ENCODE data around the gene TRPC1. TPM values are rescaled to one million over a fixed set of nuclear protein-coding genes. Genes with fewer than 3 reads are reported as not detected.

The TRPC1 gene
- total RNA-seq, 1 donor from 2014 or later = 19.2 TPM

GRCh38 chr3:142782616-142783015 is 58.8 kb downstream of the TRPC1 start:
- H4K20me1 ChIP-seq (ENCODE audit: insufficient read depth, low read length) = no peaks in the 10 kb centered on the region
- H2AFZ ChIP-seq (ENCODE audit: low read depth, low read length) = no peak overlapping the region
- DNase-seq (ENCODE audit: low read depth) (no peak), FAIRE-seq (no peak)
- Mint-ChIP-seq H3K9me3 (ENCODE audit: unreplicated experiment) (no peaks in the 10 kb centered on the region), H3K36me3 (ENCODE audit: low read depth, unreplicated experiment) (peaks cover 8% of the 10 kb centered on the region), H3K27me3 (ENCODE audit: low read depth, unreplicated experiment) (no peaks in the 10 kb centered on the region), H3K4me3 (ENCODE audit: unreplicated experiment) (no peak overlapping the region), H3K27ac (ENCODE audit: unreplicated experiment) (no peak overlapping the region), H3K4me1 (ENCODE audit: low read depth, unreplicated experiment) (peaks cover 2% of the 10 kb centered on the region)
- H3K36me3 ChIP-seq (ENCODE audit: insufficient read depth, low read length) = no peaks in the 10 kb centered on the region
- TF ChIP-seq CTCF (IDR thresholded peaks at IDR 0.05; ENCODE audit: insufficient read depth, low read depth, low read length) (no peak), EZH2 (IDR thresholded peaks at IDR 0.05; ENCODE audit: insufficient read depth, low read length) (no peak)
- no peak overlapping the region for H3K4me2 ChIP-seq (ENCODE audit: low read length)
- no peaks in the 10 kb centered on the region for H3K27me3 ChIP-seq (ENCODE audit: insufficient read depth, low read length)
- no peaks in the 10 kb centered on the region for H3K79me2 ChIP-seq (ENCODE audit: insufficient read depth, low read length)
- H3K4me1 ChIP-seq (ENCODE audit: insufficient read depth, low read length) = no peaks in the 10 kb centered on the region
- no peak overlapping the region for H3K4me3 ChIP-seq (ENCODE audit: insufficient read depth, low read depth, low read length)
- H3K9me3 ChIP-seq (ENCODE audit: insufficient read depth, low read depth, low read length) = no peaks in the 10 kb centered on the region
- no peak overlapping the region for H3K9ac ChIP-seq (ENCODE audit: low read length)
- no peak overlapping the region for H3K27ac ChIP-seq (ENCODE audit: low read depth, low read length)

GRCh38 chr3:142784228-142784627 is 60.4 kb downstream of the TRPC1 start:
- H3K27me3 ChIP-seq (ENCODE audit: insufficient read depth, low read length) = no peaks in the 10 kb centered on the region
- no peaks in the 10 kb centered on the region for H3K79me2 ChIP-seq (ENCODE audit: insufficient read depth, low read length)
- Mint-ChIP-seq H3K4me3 (ENCODE audit: unreplicated experiment) (no peak overlapping the region), H3K4me1 (ENCODE audit: low read depth, unreplicated experiment) (no peaks in the 10 kb centered on the region), H3K36me3 (ENCODE audit: low read depth, unreplicated experiment) (peaks cover 8% of the 10 kb centered on the region), H3K27ac (ENCODE audit: unreplicated experiment) (no peak overlapping the region), H3K27me3 (ENCODE audit: low read depth, unreplicated experiment) (no peaks in the 10 kb centered on the region), H3K9me3 (ENCODE audit: unreplicated experiment) (no peaks in the 10 kb centered on the region)
- no peak for DNase-seq (ENCODE audit: low read depth)
- H3K36me3 ChIP-seq (ENCODE audit: insufficient read depth, low read length) = no peaks in the 10 kb centered on the region
- TF ChIP-seq CTCF (IDR thresholded peaks at IDR 0.05; ENCODE audit: insufficient read depth, low read depth, low read length) (no peak), EZH2 (IDR thresholded peaks at IDR 0.05; ENCODE audit: insufficient read depth, low read length) (no peak)
- no peaks in the 10 kb centered on the region for H3K4me1 ChIP-seq (ENCODE audit: insufficient read depth, low read length)
- H3K27ac ChIP-seq (ENCODE audit: low read depth, low read length) = no peak overlapping the region
- no peaks in the 10 kb centered on the region for H4K20me1 ChIP-seq (ENCODE audit: insufficient read depth, low read length)
- no peaks in the 10 kb centered on the region for H3K9me3 ChIP-seq (ENCODE audit: insufficient read depth, low read depth, low read length)
- H3K4me3 ChIP-seq (ENCODE audit: insufficient read depth, low read depth, low read length) = no peak overlapping the region
- no peak overlapping the region for H3K9ac ChIP-seq (ENCODE audit: low read length)
- H2AFZ ChIP-seq (ENCODE audit: low read depth, low read length) = no peak overlapping the region
- no peak for FAIRE-seq
- no peak overlapping the region for H3K4me2 ChIP-seq (ENCODE audit: low read length)

DNA sequence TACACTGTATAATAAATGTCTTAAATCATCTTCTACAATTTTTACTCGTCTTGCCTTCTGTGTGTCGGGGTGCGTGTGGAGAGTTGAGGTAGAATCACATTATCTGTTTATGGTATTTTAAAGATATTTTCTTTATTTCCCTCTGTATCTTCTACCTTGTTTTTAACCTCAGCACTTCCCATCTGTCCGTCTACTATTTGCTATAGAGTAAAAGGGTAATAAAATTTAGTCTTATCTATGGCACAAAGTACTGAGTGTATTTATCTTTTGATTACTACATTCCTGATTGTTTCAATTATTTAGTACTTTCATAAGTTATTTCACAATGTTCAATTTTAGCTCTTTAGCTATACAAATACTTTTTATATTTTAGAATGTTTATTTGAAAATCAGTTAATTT is 62.2 kb downstream of the TRPC1 start:
- H3K79me2 ChIP-seq (ENCODE audit: insufficient read depth, low read length) = no peaks in the 10 kb centered on the region
- no peak overlapping the region for H2AFZ ChIP-seq (ENCODE audit: low read depth, low read length)
- no peak overlapping the region for H3K27ac ChIP-seq (ENCODE audit: low read depth, low read length)
- H3K4me1 Mint-ChIP-seq (ENCODE audit: low read depth, unreplicated experiment) = no peaks in the 10 kb centered on the region
- no peaks in the 10 kb centered on the region for H3K36me3 ChIP-seq (ENCODE audit: insufficient read depth, low read length)
- FAIRE-seq (no peak), DNase-seq (ENCODE audit: low read depth) (no peak)
- H3K27ac Mint-ChIP-seq (ENCODE audit: unreplicated experiment) = no peak overlapping the region
- no peak overlapping the region for H3K4me2 ChIP-seq (ENCODE audit: low read length)
- no peak overlapping the region for H3K9ac ChIP-seq (ENCODE audit: low read length)
- H3K4me3 Mint-ChIP-seq (ENCODE audit: unreplicated experiment) = no peak overlapping the region
- no peaks in the 10 kb centered on the region for H3K27me3 ChIP-seq (ENCODE audit: insufficient read depth, low read length)
- no peak overlapping the region for H3K4me3 ChIP-seq (ENCODE audit: insufficient read depth, low read depth, low read length)
- H3K9me3 ChIP-seq (ENCODE audit: insufficient read depth, low read depth, low read length) = no peaks in the 10 kb centered on the region
- H4K20me1 ChIP-seq (ENCODE audit: insufficient read depth, low read length) = no peaks in the 10 kb centered on the region
- H3K27me3 Mint-ChIP-seq (ENCODE audit: low read depth, unreplicated experiment) = no peaks in the 10 kb centered on the region
- no peaks in the 10 kb centered on the region for H3K9me3 Mint-ChIP-seq (ENCODE audit: unreplicated experiment)
- TF ChIP-seq EZH2 (IDR thresholded peaks at IDR 0.05; ENCODE audit: insufficient read depth, low read length) (no peak), CTCF (IDR thresholded peaks at IDR 0.05; ENCODE audit: insufficient read depth, low read depth, low read length) (no peak)
- peaks cover 8% of the 10 kb centered on the region for H3K36me3 Mint-ChIP-seq (ENCODE audit: low read depth, unreplicated experiment)
- H3K4me1 ChIP-seq (ENCODE audit: insufficient read depth, low read length) = no peaks in the 10 kb centered on the region

Measured in astrocyte (in vitro differentiated cells and primary cell).